Chondrocyte (in vitro differentiated cells): Measurements from ENCODE around the gene METTL13. TPM values are rescaled to one million over a fixed set of nuclear protein-coding genes. Genes with fewer than 3 reads are reported as not detected.
A peak's percentile ranks its signal among the peaks of the same experiment; 100 is the strongest.

Experiments used
- DNase-seq: peaks from one replicate; pipeline ENCODE4 v3.0.0; 2021; ENCODE audit warnings: mixed read lengths, low spot score
- H3K27ac Mint-ChIP-seq: one replicate; pipeline ENCODE4 v1.8.0; 2021; ENCODE audit warnings: mild to moderate bottlenecking, moderate library complexity, mixed read lengths; ENCODE audit not compliant: unreplicated experiment
- H3K27me3 Mint-ChIP-seq: 2 replicates; pipeline ENCODE4 v1.8.0; 2021; ENCODE audit warnings: low read depth, mixed read lengths
- H3K36me3 Mint-ChIP-seq: 2 replicates; pipeline ENCODE4 v1.8.0; 2021; ENCODE audit warnings: low read depth, mixed read lengths
- H3K4me1 Mint-ChIP-seq: 2 replicates; pipeline ENCODE4 v1.8.0; 2021; ENCODE audit warnings: low read depth, mild to moderate bottlenecking, mixed read lengths
- H3K4me3 Mint-ChIP-seq: one replicate; pipeline ENCODE4 v1.8.0; 2021; ENCODE audit warnings: mild to moderate bottlenecking, moderate library complexity, mixed read lengths; ENCODE audit not compliant: unreplicated experiment
- H3K9me3 Mint-ChIP-seq: 2 replicates; pipeline ENCODE4 v1.8.0; 2021; ENCODE audit warnings: low read depth, mixed read lengths
- CTCF ChIP-seq: fragments of 200-600 bp; sonication (generic); IDR thresholded peaks from 2 replicates; pipeline ENCODE4 v1.5.0; 2021; ENCODE audit warnings: antibody characterized with exemption, mild to moderate bottlenecking, moderate library complexity
- total RNA-seq: library from RNA; stranded (reverse); gene quantifications from 3 replicates; pipeline ENCODE4 v1.2.1, GENCODE V29; 2021

Gene METTL13
- total RNA-seq, 1 donor from 2014 or later = 21.4 TPM

- TF ChIP-seq CTCF = peak; percentile 94
- Mint-ChIP-seq H3K4me1 (no peaks in the 10 kb centered on the region), H3K27ac (no peak overlapping the region), H3K9me3 (no peaks in the 10 kb centered on the region), H3K27me3 (no peaks in the 10 kb centered on the region), H3K36me3 (peaks cover 4% of the 10 kb centered on the region), H3K4me3 (no peak overlapping the region)
- DNase-seq = no peak
Measured at GRCh38 chr1:171801487-171801891, 20.0 kb downstream of the METTL13 start.

GRCh38 chr1:171802207-171802606 lies 20.7 kb downstream of the METTL13 start:
- Mint-ChIP-seq H3K36me3 (no peaks in the 10 kb centered on the region), H3K27me3 (no peaks in the 10 kb centered on the region), H3K4me3 (no peak overlapping the region), H3K4me1 (no peaks in the 10 kb centered on the region), H3K9me3 (no peaks in the 10 kb centered on the region), H3K27ac (no peak overlapping the region)
- TF ChIP-seq CTCF = no peak
- no peak for DNase-seq

- Mint-ChIP-seq H3K9me3 (no peaks in the 10 kb centered on the region), H3K4me1 (no peaks in the 10 kb centered on the region), H3K27me3 (no peaks in the 10 kb centered on the region), H3K4me3 (no peak overlapping the region), H3K27ac (no peak overlapping the region), H3K36me3 (no peaks in the 10 kb centered on the region)
- no peak for TF ChIP-seq CTCF
- no peak for DNase-seq
Measured at GRCh38 chr1:171803045-171803444, 21.6 kb downstream of the METTL13 start.

- H3K27me3 Mint-ChIP-seq = no peaks in the 10 kb centered on the region
- no peak for TF ChIP-seq CTCF
- H3K9me3 Mint-ChIP-seq = no peaks in the 10 kb centered on the region
- no peak for DNase-seq
- H3K36me3 Mint-ChIP-seq = no peaks in the 10 kb centered on the region
- H3K4me3 Mint-ChIP-seq = no peak overlapping the region
- no peaks in the 10 kb centered on the region for H3K4me1 Mint-ChIP-seq
- no peak overlapping the region for H3K27ac Mint-ChIP-seq
Measured at GRCh38 chr1:171803461-171804022, 22.1 kb downstream of the METTL13 start.

DNA sequence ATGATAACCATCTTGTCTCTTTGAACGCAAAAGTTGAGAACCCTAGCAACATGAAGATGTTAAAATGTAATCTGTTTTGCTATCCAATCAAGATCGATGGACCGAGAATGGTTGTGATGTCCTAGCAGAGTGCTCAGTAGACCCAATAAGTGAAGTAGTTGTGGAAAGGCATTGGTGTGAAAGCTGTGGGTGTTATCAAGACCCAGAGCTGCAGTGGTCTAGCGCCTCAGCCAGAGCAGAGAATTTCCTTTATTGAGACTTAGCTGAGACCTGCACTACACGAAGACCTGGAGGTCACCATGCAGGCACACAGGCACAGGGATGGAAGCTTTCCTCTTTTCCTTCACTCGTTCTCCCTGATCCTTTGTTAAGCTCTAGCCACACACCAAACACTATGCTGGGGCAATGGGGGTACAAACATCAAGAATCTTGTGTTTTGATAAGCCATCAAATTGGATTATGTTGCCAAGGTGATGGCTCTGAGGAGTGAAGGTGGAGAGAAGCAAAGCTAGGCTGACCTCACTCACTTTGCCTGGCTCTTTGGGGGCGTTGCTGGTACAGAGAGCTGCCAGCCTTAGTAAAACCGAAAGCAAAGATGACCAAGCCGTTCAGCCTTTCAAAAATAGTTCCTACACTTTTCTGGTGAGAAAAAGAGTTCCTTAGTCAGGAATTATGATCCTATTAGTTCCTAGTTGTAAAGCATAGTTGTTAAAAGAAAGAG lies 24.1 kb downstream of the METTL13 start:
- no peak overlapping the region for H3K27ac Mint-ChIP-seq
- H3K9me3 Mint-ChIP-seq = no peaks in the 10 kb centered on the region
- DNase-seq = no peak
- no peaks in the 10 kb centered on the region for H3K36me3 Mint-ChIP-seq
- H3K27me3 Mint-ChIP-seq = no peaks in the 10 kb centered on the region
- TF ChIP-seq CTCF = no peak
- no peak overlapping the region for H3K4me3 Mint-ChIP-seq
- H3K4me1 Mint-ChIP-seq = no peaks in the 10 kb centered on the region
